ENCODE measurements around the gene SPARC.

DNA sequence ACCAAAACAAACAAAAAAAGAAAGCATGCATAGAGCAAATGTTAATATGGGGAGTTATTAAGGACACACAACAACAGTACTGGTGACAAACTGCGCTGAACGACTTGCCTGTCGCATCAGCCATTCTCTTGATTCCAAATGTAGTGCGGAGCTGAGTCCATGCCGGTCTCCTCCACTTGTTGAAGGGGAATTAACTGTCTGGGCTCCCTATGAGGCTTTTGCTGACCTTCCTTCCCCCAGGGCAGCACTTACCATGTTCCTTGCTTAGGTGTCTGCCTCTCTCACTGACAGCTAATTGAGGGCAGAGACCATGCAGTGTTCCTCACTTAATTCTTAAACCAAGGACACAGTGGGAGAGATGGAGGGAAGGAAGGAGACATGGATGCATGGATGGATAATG, 54.8 kb downstream of the SPARC start:
- TF ChIP-seq, protein P1, sequence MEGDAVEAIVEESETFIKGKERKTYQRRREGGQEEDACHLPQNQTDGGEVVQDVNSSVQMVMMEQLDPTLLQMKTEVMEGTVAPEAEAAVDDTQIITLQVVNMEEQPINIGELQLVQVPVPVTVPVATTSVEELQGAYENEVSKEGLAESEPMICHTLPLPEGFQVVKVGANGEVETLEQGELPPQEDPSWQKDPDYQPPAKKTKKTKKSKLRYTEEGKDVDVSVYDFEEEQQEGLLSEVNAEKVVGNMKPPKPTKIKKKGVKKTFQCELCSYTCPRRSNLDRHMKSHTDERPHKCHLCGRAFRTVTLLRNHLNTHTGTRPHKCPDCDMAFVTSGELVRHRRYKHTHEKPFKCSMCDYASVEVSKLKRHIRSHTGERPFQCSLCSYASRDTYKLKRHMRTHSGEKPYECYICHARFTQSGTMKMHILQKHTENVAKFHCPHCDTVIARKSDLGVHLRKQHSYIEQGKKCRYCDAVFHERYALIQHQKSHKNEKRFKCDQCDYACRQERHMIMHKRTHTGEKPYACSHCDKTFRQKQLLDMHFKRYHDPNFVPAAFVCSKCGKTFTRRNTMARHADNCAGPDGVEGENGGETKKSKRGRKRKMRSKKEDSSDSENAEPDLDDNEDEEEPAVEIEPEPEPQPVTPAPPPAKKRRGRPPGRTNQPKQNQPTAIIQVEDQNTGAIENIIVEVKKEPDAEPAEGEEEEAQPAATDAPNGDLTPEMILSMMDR (IDR thresholded peaks at IDR 0.05): no peak
- TF ChIP-seq POLR2A (IDR thresholded peaks at IDR 0.05): no peak

All from body of pancreas (tissue), 4 donors.